Endothelial cell of umbilical vein (primary cell): ENCODE measurements around the gene PPP1R13L.

ENCODE experiments used
- CTCF ChIP-seq, 2 donors: IDR thresholded peaks; 1 replicate in 1 of 2; 2 replicates in 1 of 2; pipeline ENCODE4 v1.5.1; 2011; ENCODE audit warnings: low read length in 2 of 2, mild to moderate bottlenecking in 2 of 2, moderate library complexity in 2 of 2, control low read depth in 1 of 2, inconsistent platforms in 1 of 2, low read depth in 1 of 2; ENCODE audit not compliant: insufficient read depth in 1 of 2; ENCODE audit errors: extremely low read depth in 1 of 2
- FOS ChIP-seq: IDR thresholded peaks from 2 replicates; pipeline ENCODE4 v1.6.1; 2011; ENCODE audit warnings: mild to moderate bottlenecking, low read length, moderate library complexity, borderline replicate concordance; ENCODE audit not compliant: insufficient read depth
- POLR2A ChIP-seq: IDR thresholded peaks from 2 replicates; pipeline ENCODE4 v1.6.1; 2012; ENCODE audit warnings: low read depth, mild to moderate bottlenecking, control low read depth, low read length

DNA sequence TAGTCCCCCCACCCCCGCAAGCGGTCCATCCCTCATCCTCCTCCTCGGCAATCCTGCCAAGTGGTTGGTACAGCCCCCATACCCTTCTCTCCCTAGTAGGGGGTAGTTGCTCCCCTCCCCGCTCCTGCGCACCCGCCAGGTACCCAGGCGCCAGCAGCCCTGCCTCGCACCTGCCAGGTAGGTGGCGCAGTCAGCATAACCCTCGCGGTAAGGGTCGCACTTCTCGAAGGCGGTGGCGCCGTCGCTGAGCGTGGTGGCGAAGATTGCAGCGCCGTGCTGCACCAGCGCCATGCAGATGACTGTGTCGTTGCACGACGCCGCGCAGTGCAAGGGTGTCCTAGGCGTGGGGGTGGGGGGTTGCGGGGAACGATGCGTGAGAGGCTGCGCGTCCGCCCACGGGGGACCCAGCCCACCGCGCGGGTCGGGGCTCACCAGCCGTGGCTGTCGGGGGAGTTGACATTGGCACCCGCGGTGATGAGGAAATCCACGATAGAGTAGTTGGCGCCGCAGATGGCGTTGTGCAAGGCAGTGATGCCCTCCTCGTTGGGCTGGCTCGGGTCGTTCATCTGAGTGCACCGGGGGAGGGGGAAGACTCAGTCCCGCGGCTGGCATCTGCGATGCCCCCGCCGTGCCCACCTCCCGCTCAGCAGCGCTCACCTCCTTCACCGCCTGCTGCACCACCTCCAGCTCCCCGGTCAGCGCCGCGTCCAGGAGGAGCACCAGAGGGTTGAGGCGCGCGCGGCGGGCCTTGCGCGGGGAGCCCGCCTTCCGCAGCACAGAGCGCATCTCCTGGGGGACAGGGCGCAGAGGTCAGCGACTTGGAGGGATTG, 19.3 kb downstream of the PPP1R13L start:
- no peak for TF ChIP-seq CTCF (IDR thresholded peaks at IDR 0.05; ENCODE audit: extremely low read depth in 1 of 2, insufficient read depth in 1 of 2, low read depth in 1 of 2, low read length in 2 of 2)
- no peak for TF ChIP-seq FOS
- no peak for TF ChIP-seq POLR2A
